B cell (primary cell): ENCODE measurements around the gene CD151. TPM values are rescaled to one million over a fixed set of nuclear protein-coding genes. Genes with fewer than 3 reads are reported as not detected.

Source experiments
- ATAC-seq: fragments of 200-7000 bp; cut with Tn5 transposase; one replicate; pipeline ENCODE4 v1.10.0; 2021; ENCODE audit warnings: low read depth, mild to moderate bottlenecking, moderate number of reproducible peaks, moderate library complexity
- CTCF ChIA-PET: fragments of 350-600 bp; sonication (Branson Sonifier 250); formaldehyde crosslinking; loops from one replicate; lab custom pipeline; 2021; ENCODE audit warnings: antibody characterized with exemption, inconsistent platforms; lab: Charles Lee
- POLR2A ChIA-PET: fragments of 350-600 bp; sonication (Branson Sonifier 250); formaldehyde crosslinking; loops from one replicate; lab custom pipeline; 2021; ENCODE audit warnings: antibody characterized with exemption; lab: Charles Lee
- DNase-seq: peaks from one replicate; pipeline ENCODE4 v3.0.0; 2013
- H2AFZ ChIP-seq: 2 replicates; pipeline ENCODE4 v1.6.1; 2012; ENCODE audit warnings: mild to moderate bottlenecking, low read depth, low read length; ENCODE audit not compliant: insufficient read depth, poor library complexity, severe bottlenecking
- H3K27ac ChIP-seq, 2 donors: 1 replicate in 1 of 2; 2 replicates in 1 of 2; pipeline ENCODE4 v1.5.1; 2012 to 2013; ENCODE audit warnings: low read length in 2 of 2, mild to moderate bottlenecking in 2 of 2, moderate library complexity in 1 of 2
- H3K27me3 ChIP-seq, 4 experiments: fragments of 200-600 bp in 1 of 4; sonication (generic) in 1 of 4; replicated peaks in 1 of 4; 1 replicate in 2 of 4; 2 replicates in 2 of 4; pipeline versions ENCODE4 v1.6.1 to v1.7.0; 2013 to 2016; ENCODE audit warnings: low read length in 3 of 4, mild to moderate bottlenecking in 2 of 4, mixed read lengths in 1 of 4, moderate library complexity in 1 of 4; ENCODE audit not compliant: insufficient read depth in 4 of 4, control insufficient read depth in 3 of 4; ENCODE audit errors: control extremely low read depth in 1 of 4
- H3K36me3 ChIP-seq, 2 experiments: replicated peaks in 1 of 2; 1 replicate in 1 of 2; 2 replicates in 1 of 2; pipeline versions ENCODE4 v1.6.1 to v1.7.1; 2013; ENCODE audit warnings: low read length in 1 of 2; ENCODE audit not compliant: insufficient read depth in 2 of 2, control insufficient read depth in 1 of 2; ENCODE audit errors: control extremely low read depth in 1 of 2, extremely low read depth in 1 of 2
- H3K4me1 ChIP-seq, 2 donors: fragments of 200-600 bp in 1 of 2; sonication (generic) in 1 of 2; 1 replicate in 1 of 2; 2 replicates in 1 of 2; pipeline versions ENCODE4 v1.5.1 to v1.6.1; 2013 to 2017; ENCODE audit warnings: low read length in 2 of 2; ENCODE audit not compliant: control insufficient read depth in 2 of 2, insufficient read depth in 2 of 2
- H3K4me2 ChIP-seq: replicated peaks from 2 replicates; pipeline ENCODE3; 2012; ENCODE audit warnings: mild to moderate bottlenecking, low read depth, low read length; ENCODE audit not compliant: poor library complexity, severe bottlenecking
- H3K4me3 ChIP-seq, 5 experiments: fragments of 200-600 bp in 1 of 5; sonication (generic) in 1 of 5; 1 replicate in 3 of 5; 2 replicates in 2 of 5; pipeline versions ENCODE4 v1.5.1 to v1.7.0; 2011 to 2016; ENCODE audit warnings: low read length in 4 of 5, mild to moderate bottlenecking in 4 of 5, low read depth in 2 of 5, control low read depth in 1 of 5, moderate library complexity in 1 of 5; ENCODE audit not compliant: insufficient read depth in 1 of 5; ENCODE audit errors: control extremely low read depth in 1 of 5, extremely low read depth in 1 of 5
- H3K79me2 ChIP-seq: fragments of 200-600 bp; sonication (generic); one replicate; pipeline ENCODE4 v1.6.0; 2016; ENCODE audit warnings: low read length; ENCODE audit not compliant: control insufficient read depth, insufficient read depth
- H3K9ac ChIP-seq: fragments of 200-600 bp; sonication (generic); 2 replicates; pipeline ENCODE4 v1.6.1; 2017; ENCODE audit warnings: mild to moderate bottlenecking, low read length, moderate library complexity
- H3K9me3 ChIP-seq, 3 donors: one replicate each; pipeline versions ENCODE4 v1.6.1 to v1.7.1; 2013; ENCODE audit warnings: low read length in 2 of 3; ENCODE audit not compliant: control insufficient read depth in 2 of 3, insufficient read depth in 1 of 3; ENCODE audit errors: control extremely low read depth in 1 of 3
- H4K20me1 ChIP-seq: 2 replicates; pipeline ENCODE4 v1.6.0; 2012; ENCODE audit warnings: mild to moderate bottlenecking, low read length; ENCODE audit not compliant: insufficient read depth, control insufficient read depth, poor library complexity, severe bottlenecking
- H3K27ac Mint-ChIP-seq: one replicate; pipeline ENCODE4 v1.8.0; 2021; ENCODE audit warnings: mixed read lengths
- H3K27me3 Mint-ChIP-seq: one replicate; pipeline ENCODE4 v1.8.0; 2021; ENCODE audit warnings: mixed read lengths
- H3K4me1 Mint-ChIP-seq: one replicate; pipeline ENCODE4 v1.8.0; 2021; ENCODE audit warnings: mixed read lengths
- H3K4me3 Mint-ChIP-seq: one replicate; pipeline ENCODE4 v1.8.0; 2021; ENCODE audit warnings: mixed read lengths
- H3K9me3 Mint-ChIP-seq: one replicate; pipeline ENCODE4 v1.8.0; 2022; ENCODE audit warnings: mixed read lengths; ENCODE audit not compliant: insufficient read depth
- CTCF ChIP-seq: fragments of 200-600 bp; IDR thresholded peaks from one replicate; pipeline ENCODE4 v1.8.0; 2022; ENCODE audit warnings: antibody characterized with exemption, mild to moderate bottlenecking
- EZH2 ChIP-seq: IDR thresholded peaks from 2 replicates; pipeline ENCODE4 v1.6.1; 2012; ENCODE audit warnings: borderline replicate concordance, low read depth, mild to moderate bottlenecking, moderate library complexity, low read length; ENCODE audit not compliant: insufficient read depth, poor library complexity, severe bottlenecking
- WGBS: methylation state at CpG from one replicate; pipeline ENCODE4 v1.1.5; 2013; ENCODE audit warnings: missing lambda C conversion rate; ENCODE audit not compliant: insufficient coverage; 5-methylcytosine and 5-hydroxymethylcytosine counted together
- intact Hi-C: fragments of 100-400 bp; cut with micrococcal nuclease; formaldehyde crosslinking; loops from one replicate; pipeline ENCODE4 v1.10.0; 2022
- polyA plus RNA-seq: library from polyadenylated mRNA; depleted of rRNA; stranded (reverse); fragments of >200 nt; gene quantifications from 2 replicates; pipeline ENCODE4 v1.2.3, GENCODE V29; 2012
- total RNA-seq, 2 donors: library from RNA; stranded (reverse); fragments of 120-200 nt in 1 of 2; gene quantifications; 1 replicate in 1 of 2; 2 replicates in 1 of 2; pipeline versions ENCODE4 v1.2.3 to v1.2.4, GENCODE V29; 2013 to 2022

CD151 gene
- total and polyA plus RNA-seq, 2 donors (not counting 1 experiment from before 2014, with no cell fraction given), result 24.4 to 25.5 TPM

- Histone ChIP-seq H4K20me1 (peaks cover 43% of the 10 kb centered on the region), H2AFZ (peak overlapping the region; percentile 96), H3K4me1 (peaks cover 26 to 37% of the 10 kb centered on the region in 2 donors), H3K4me2 (peak overlapping the region; percentile 88), H3K27ac (peak overlapping the region in 1 of 2 donors; percentile 93), H3K36me3 (peaks cover 0 to 19% of the 10 kb centered on the region in 2 experiments), H3K9ac (peak overlapping the region; percentile 85), H3K4me3 (peak overlapping the region; percentile 69 to 96 (median 76)), H3K27me3 (peaks cover 0 to 26% (median 6%) of the 10 kb centered on the region in 4 experiments), H3K9me3 (no peaks in the 10 kb centered on the region), H3K79me2 (peaks cover 20% of the 10 kb centered on the region)
- ChIA-PET CTCF (no interaction called here), POLR2A (interaction anchor here (1.2 to 5.2 kb wide), 4 partner anchors 13 to 48 kb away, joined by 3 to 29 read pairs (median 15); partner anchors contain the start of genes CRACR2B, PNPLA2 and RPLP2)
- peak overlapping the region; percentile 91 for H3K27ac Mint-ChIP-seq
- peak overlapping the region; percentile 88 for H3K4me3 Mint-ChIP-seq
- no peaks in the 10 kb centered on the region for H3K9me3 Mint-ChIP-seq
- peak; percentile 29 for ATAC-seq
- H3K4me1 Mint-ChIP-seq, result peaks cover 27% of the 10 kb centered on the region
- no peaks in the 10 kb centered on the region for H3K27me3 Mint-ChIP-seq
- no peak for DNase-seq
- TF ChIP-seq CTCF, result no peak
- no peak for TF ChIP-seq EZH2
- WGBS, result 1% methylated on average over 21 of the region's 27 CpGs
- intact Hi-C loops, result loop anchor here (1.0 to 5.0 kb wide), 5 partner anchors 9 to 1010 kb away; partner anchors contain the start of genes CHID1, LSP1 and RPLP2
Observed at GRCh38 chr11:841981-842369, 9.2 kb downstream of the CD151 start.
